Nucleus accumbens (tissue), 56 donors: ENCODE measurements around the gene MISP.
"Not testable (repeated sequence)": the region's sequence is repeated elsewhere in the genome, so short reads cannot be mapped to it uniquely, and the experiment has no call there.

Experiments
- DNase-seq, 56 donors: peaks; one replicate each; lab custom pipeline; 2025; lab: John Stamatoyannopoulos, UW

Gene MISP

DNA sequence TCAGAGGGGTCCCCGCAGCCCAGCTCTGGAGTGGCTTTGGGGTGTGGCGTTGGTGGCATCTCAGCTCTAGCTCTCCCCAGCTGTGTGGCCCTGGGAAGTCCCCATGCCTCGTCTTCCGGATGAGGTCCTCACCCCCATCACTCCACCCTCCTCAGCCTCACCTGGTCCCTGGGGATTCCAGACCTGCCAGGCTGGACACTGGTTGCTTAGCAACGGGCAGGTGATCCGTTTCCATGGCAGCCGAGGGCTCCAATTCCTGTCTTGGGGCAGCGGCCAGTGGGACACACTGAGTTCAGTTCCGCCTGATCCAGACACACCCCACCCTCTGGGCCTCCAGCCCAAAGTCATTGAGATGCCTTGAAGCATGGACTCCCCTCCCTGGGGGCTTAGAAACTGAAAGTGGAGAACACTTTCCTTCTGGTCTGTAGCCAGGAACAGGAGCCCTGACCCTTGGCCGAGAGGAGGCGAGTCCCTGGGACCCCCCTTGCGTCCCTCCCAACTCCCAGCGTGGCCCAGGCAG lies 7.7 kb upstream of the MISP start:
- DNase-seq = peak in 4 of 56 donors; percentile 12 to 30 (median 24)

DNA sequence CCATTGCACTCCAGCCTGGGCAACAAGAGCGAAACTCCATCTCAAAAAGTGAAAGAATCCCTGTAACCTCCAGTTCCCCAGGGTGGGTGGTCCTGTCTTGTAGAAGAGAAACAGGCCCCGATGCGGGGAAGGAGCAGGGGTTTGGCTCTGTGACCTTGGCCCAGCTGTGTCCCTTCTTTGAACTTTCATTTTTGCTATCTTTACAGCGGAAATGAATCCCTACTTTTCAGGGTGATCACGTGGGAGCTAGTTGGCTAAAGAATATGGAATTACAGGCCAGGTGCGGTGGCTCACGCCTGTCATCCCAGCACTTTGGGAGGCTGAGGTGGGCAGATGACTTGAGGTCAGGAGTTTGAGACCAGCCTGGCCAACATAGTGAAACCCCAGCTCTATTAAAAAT lies 5.8 kb upstream of the MISP start:
- not testable (repeated sequence) for DNase-seq

DNA sequence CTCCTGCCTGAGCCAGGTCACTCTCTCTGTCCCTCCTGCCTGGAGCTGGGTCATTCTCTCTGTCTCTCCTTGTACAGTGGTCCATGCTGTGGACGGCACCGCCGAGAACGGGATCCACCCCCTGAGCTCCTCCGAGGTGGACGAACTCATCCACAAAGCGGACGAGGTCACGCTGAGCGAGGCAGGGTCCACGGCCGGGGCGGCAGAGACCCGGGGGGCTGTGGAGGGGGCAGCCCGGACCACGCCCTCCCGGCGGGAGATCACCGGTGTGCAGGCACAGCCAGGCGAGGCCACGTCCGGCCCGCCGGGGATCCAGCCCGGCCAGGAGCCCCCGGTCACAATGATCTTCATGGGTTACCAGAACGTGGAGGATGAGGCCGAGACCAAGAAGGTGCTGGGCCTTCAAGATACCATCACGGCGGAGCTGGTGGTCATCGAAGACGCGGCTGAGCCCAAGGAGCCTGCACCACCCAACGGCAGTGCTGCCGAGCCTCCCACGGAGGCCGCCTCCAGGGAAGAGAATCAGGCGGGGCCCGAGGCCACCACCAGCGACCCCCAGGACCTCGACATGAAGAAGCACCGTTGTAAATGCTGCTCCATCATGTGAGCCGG lies 4.6 kb upstream of the MISP start:
- no peak for DNase-seq

DNA sequence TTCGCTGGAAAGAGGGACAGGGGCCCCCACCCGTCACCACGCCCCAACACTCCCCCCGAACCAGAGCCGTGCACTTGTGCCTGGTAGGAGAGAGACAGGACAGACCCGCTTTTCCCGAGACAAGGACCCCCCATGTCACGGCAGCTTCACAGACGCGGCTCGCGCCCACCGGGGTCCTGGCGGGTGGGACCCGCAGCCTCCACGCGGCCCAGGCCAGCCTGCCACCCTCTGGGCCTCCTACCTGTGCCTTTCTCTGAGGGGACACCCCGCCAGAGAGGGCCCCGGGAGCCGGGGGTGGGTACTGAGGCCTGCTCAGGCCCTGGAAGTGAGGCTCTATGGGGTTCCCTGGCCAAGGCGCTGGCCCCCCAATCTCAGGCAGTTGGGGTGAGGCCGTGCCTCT lies 4.0 kb upstream of the MISP start:
- DNase-seq = no peak

DNA sequence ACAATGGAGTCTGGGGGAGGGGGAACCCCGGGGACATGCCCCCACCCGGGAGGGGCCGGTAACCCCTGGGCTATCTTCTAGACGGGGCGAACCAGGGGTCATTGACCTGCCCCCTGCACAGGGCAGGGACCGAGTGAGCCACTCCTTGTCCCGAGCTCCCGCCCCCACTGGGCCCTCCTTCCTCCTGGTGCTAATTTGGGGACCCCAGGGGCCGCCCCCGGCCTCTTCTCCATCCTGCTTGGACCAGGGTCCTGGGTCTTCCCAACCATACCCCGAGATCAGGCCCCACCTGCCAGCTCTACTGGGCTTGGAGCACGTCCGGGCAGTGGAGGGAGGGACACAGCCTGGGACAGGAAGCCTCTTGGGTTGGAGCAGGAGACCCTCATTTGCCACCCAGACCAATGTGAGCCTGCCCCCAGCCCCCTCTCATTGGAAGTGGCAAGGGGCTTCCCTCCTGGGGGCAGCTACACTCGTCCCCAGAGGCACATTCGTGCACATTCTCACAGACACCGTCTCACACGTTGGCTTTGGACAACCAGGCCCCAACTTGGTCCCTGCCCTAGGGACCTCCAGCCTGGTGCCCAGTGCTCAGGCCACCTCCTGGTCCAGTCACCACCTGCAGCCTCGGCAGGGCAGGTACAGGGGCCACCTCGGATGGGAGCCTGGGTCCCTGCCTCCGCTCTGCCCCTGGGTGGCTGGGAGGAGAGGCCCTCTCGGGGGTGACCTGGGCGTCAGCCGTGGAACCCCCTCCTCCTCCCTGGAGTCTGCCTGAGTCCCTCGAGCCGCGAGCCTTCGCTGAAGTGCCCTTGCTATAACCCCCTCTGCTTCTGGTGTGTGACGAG lies 3.3 kb upstream of the MISP start:
- no peak for DNase-seq

DNA sequence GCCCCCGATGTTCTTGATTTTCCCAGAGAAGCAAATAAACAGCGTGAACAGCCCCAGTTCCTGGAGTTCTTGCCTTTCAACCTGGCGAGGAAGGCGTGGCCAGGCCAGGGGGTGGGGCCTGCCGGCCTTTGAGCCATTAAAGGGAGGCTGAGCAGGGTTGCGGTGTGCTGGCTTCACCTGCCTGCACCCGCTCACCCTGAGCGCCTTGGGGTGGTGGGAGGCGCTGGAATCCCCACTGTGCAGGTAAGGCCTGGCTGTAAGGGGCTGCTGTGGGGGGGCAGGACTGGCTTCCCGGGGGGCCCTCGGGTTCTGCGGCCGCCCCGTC lies 2.7 kb upstream of the MISP start:
- DNase-seq = no peak

DNA sequence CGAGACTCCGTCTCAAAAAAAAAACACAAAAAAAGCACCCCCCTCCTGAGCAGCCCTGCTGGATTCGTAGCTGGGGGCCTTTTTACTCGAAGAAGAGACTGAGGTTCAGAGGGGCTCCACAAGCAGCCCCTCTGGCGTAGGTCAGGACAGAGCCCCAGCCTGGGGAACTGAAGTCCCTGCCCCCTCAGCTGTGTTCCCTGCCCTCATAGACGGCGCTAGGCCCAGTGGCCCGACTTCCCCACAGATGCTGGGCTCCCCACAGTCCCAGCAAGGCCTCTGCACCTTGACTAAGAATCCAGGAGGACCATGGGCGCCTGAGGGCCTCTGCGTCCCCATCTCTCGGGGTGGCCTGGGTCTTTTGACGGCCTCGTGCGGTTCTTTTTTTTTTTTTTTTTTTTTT lies 1.1 kb upstream of the MISP start:
- no peak for DNase-seq

DNA sequence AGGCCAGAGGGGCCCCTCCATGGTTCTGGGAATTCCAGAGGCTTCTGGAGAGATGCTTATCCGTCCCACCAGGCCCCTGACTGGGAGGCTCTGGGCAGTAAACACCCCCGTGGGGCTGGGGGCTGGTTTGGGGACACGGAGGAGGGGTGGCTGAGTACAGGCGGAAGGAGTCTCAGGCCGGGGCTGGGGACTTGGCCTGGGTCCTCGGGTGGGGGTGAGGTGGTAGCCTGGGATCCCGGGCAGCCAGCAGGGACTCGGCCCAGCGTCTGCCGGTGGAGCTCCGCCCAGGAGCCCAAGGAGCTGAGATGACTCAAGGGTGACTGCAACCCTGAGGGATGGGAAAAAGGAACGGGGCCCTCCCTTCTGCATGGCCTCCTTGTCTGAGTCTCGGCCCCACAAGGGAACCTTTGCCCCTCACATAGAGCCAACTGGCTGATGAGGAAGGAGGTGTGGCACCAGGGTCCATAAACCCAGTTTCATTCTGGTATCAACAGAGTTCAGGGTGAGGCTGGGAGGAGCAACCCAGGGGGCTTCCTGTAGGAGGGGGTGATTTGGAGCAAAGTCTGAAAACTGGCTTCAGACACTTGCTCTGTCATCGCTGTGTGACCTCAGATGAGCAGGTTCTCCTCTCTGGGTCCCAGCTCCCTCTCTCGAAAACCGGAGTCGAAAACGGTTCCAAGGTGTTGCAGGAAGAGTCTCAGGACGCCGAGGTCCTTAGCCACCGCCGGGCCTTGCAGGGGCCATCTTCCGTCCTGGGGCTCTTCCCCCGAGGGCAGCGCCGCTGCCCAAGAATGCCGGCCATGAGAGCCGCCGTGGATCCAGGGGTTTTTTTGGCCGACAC lies 809 bp downstream of the MISP start:
- DNase-seq = no peak

DNA sequence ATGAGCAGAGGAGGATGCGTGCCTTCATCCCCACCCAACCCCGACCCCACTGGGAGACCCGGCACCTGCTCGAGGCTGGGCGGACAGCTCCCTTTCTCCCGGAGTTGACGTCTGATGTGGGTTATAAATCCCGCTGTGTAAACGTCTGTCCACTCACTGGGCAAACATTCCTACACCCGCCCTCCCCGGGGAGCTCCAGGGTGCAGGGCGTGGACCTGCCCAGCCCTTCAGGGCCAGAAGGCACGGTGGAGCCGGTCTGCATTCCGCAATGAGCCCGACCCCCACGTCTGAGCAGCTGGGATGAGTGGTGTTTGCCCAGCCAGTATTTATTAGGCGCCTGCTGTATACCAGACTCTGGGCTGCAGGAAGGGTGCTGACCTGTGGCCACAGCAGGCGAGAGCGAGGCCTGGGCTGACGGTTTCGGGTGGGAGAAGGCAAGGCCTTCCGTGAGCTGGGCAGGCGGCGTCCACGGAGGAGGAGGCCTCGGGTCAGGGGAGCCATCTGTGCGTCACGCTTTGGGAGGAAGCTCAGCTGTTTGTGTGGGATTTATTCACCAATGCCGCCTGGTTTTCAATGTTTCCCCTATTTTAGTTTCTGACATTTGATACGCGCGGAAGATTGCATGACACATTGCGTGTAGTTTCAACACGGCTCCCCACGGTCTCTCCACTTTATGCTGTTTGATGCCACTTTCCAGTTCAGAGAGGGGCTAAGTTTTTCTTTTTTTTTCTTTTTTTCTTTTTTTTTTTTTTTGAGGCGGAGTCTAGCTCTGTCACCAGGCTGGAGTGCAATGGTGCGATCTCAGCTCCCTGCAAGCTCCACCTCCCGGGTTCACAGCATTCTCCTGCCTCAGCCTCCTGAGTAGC lies 2.0 kb downstream of the MISP start:
- no peak for DNase-seq

DNA sequence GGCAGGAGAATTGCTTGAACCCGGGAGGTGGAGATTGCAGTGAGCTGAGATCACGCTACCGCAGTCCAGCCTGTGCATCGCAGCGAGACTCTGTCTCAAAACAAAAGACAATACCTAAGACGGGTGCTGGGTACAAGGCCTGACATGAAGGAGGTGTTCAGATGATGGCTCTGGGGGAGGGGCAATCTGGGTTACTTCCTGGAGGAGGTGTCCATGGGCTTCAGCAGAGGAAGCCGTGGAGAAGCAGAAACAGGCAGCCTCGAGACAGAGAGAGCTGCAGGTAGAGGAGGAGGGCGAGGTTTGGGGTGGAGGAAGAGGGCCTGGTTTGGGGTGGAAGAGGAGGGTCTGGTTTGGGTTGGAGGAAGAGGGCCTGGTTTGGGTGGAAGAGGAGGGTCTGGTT lies 3.6 kb downstream of the MISP start:
- no peak for DNase-seq

DNA sequence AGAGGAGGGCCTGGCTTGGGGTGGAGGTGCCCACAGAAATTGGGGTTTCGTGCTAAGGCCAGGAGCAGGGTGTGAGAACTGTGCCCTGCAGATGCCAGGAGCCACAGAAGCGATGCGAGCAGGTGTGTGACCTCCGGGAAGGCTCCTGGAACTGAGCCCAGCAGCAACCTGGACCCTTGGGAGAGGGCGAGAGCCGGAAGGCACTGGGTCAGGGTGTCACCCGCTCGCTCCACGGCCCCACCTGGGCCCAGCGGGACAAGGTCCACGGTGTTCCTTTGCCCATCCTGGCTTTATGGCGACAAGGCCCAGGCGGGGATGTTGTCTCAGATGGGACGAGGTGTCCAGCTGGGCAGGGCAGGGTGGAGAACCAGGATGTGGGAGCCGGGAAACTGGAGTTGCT lies 4.2 kb downstream of the MISP start:
- no peak for DNase-seq

DNA sequence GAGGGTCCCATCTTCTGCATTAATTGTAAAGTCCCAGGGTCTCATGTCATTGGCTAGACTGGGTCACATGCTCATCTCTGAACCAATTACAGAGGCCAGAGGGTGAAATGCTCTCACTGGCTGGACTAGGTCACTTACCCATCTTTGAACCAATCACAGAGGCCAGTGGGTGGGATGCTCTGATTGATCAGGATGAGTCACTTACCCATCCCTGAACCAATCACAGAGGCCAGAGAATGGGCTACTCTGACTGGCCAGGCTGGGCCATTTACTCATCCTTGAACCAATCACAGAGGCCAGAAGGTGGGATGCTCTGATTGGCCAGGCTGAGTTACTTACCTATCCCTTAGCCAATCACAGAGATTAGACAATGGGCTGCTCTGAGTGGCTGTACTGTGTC lies 5.3 kb downstream of the MISP start:
- peak in 2 of 56 donors; percentile 3 to 35 for DNase-seq

DNA sequence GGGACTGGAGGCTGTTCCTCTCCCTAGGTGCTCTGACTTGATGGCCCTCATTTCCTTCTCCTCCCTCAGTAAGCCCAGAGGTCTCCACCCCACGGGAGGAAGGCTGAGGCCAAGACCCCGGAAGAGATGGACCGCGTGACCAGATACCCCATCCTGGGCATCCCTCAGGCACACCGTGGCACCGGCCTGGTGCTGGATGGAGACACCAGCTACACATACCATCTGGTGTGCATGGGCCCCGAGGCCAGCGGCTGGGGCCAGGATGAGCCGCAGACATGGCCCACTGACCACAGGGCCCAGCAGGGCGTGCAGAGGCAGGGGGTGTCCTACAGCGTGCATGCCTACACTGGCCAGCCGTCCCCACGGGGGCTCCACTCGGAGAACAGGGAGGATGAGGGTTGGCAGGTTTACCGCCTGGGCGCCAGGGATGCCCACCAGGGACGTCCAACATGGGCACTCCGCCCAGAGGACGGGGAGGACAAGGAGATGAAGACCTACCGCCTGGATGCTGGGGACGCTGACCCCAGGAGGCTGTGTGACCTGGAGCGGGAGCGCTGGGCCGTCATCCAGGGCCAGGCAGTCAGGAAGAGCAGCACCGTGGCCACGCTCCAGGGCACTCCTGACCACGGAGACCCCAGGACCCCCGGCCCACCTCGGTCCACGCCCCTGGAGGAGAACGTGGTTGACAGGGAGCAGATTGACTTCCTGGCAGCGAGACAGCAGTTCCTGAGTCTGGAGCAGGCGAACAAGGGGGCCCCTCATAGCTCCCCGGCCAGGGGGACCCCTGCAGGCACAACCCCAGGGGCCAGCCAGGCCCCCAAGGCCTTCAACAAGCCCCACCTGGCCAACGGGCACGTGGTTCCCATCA lies 6.1 kb downstream of the MISP start:
- no peak for DNase-seq

DNA sequence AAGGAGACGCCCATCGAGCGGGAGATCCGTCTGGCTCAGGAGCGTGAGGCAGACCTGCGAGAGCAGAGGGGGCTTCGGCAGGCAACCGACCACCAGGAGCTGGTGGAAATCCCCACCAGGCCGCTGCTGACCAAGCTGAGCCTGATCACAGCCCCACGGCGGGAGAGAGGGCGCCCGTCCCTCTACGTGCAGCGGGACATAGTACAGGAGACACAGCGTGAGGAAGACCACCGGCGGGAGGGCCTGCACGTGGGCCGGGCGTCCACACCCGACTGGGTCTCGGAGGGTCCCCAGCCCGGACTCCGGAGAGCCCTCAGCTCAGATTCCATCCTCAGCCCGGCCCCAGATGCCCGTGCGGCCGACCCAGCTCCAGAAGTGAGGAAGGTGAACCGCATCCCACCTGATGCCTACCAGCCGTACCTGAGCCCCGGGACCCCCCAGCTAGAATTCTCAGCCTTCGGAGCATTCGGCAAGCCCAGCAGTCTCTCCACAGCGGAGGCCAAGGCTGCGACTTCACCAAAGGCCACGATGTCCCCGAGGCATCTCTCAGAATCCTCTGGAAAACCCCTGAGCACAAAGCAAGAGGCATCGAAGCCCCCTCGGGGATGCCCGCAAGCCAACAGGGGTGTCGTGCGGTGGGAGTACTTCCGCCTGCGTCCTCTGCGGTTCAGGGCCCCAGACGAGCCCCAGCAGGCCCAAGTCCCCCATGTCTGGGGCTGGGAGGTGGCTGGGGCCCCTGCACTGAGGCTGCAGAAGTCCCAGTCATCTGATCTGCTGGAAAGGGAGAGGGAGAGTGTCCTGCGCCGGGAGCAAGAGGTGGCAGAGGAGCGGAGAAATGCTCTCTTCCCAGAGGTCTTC lies 7.1 kb downstream of the MISP start:
- no peak for DNase-seq

DNA sequence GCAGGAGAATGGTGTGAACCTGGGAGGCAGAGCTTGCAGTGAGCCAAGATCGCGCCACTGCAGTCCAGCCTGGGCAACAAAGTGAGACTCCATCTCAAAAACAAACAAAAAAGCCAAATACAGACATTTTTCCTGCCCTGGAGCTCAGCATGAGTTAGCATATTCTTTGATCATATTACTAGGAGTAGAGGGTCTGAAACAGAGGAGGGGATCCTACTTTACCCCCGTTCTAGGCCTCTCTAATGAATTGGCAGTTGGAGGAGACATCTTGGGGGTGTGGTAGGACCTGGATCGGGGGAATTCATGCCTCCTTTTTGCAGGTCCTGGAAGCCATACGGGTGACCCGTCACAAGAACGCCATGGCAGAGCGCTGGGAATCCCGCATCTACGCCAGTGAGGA lies 12.3 kb downstream of the MISP start:
- DNase-seq = no peak

DNA sequence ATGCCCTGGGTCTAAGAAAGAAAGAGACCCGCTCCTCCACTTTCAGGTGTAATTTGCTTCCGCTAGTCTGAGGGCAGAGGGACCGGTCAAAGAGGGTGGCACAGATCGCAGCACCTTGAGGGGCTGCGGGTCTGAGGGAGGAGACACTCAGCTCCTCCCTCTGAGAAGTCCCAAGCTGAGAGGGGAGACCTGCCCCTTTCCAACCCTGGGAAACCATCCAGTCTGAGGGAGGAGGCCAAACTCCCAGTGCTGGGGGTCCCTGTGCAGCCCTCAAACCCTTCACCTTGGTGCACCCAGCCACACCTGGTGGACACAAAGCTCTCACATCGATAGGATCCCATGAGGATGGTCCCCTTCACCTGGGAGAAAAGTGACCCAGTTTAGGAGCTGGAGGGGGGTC lies 13.0 kb downstream of the MISP start:
- DNase-seq = no peak

DNA sequence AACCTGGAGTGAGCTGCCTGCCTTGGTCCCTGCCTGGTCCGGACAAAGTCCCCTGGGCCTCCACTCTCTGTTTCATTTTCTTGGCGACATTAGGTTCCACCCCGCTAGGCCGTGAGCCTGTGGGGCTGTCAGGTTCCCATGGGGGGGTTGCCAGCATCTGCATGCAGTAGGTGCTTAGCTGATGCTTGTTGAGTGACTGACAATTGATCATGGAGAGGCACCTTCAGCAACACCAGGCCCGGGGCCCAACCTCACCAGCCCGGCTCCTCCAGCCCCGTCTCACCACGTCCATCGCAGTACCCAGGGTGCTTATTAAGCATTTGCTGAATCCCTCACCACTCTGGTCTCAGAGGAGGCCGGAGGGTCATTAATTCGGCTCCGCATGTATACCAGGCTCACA lies 13.4 kb downstream of the MISP start:
- no peak for DNase-seq

DNA sequence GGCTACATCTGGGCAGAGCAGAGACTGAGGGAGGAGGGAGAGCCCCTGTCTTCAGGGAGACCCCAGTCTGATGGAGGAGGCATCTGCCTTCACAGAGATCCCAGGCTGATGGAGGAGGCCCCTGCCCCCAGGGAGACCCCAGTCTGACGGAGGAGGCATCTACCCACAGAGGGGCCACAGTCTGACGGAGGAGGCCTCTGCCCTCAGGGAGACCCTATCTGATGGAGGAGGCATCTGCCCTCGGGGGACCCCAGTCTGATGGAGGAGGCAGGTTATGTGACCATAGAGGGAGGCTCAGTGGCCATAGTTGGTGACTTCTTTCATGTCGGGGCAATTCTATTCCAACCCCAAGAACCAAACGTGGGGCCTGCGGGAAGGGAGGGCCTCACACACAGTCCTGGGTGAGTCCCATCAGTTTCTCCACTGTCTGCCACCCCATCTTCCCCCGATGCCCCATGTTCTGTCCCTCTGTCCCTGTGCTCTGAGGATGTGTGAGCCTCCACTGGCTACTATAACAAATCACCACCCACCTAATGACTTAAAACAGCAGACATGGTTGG lies 14.3 kb downstream of the MISP start:
- no peak for DNase-seq
